ENCODE results near the gene CTAG1B. TPM values are rescaled to one million over a fixed set of nuclear protein-coding genes. Genes with fewer than 3 reads are reported as not detected.
"Not testable (repeated sequence)": the region's sequence is repeated elsewhere in the genome, so short reads cannot be mapped to it uniquely, and the experiment has no call there.

Gene CTAG1B
- not detected for total RNA-seq

GRCh38 chrX:154619182-154619581, at the start of gene CTAG1B:
CTAG1B (minus strand) TSS chrX:154619282; CDS start chrX:154619218, 64 bp downstream.
- H3K27me3 ChIP-seq (ENCODE audit: insufficient read depth, low read length); H3K4me1 ChIP-seq (ENCODE audit: insufficient read depth, low read length); H3K9me3 ChIP-seq (ENCODE audit: low read depth, low read length); H3K4me3 ChIP-seq (ENCODE audit: low read length): not testable (repeated sequence)

- Histone ChIP-seq H3K4me1 (ENCODE audit: insufficient read depth, low read length) (peaks cover 3% of the 10 kb centered on the region), H3K27me3 (ENCODE audit: insufficient read depth, low read length) (no peaks in the 10 kb centered on the region), H3K4me3 (ENCODE audit: low read length) (no peak overlapping the region), H3K9me3 (ENCODE audit: low read depth, low read length) (no peaks in the 10 kb centered on the region)
Observed at GRCh38 chrX:154661899-154662298, 42.8 kb upstream of the CTAG1B start.

GRCh38 chrX:154661170-154661569, 42.1 kb upstream of the CTAG1B start:
- Histone ChIP-seq H3K4me1 (ENCODE audit: insufficient read depth, low read length) (peaks cover 3% of the 10 kb centered on the region), H3K4me3 (ENCODE audit: low read length) (no peak overlapping the region), H3K27me3 (ENCODE audit: insufficient read depth, low read length) (no peaks in the 10 kb centered on the region), H3K9me3 (ENCODE audit: low read depth, low read length) (no peaks in the 10 kb centered on the region)

GRCh38 chrX:154660541-154660940, 41.5 kb upstream of the CTAG1B start:
- peaks cover 3% of the 10 kb centered on the region for H3K4me1 ChIP-seq (ENCODE audit: insufficient read depth, low read length)
- no peaks in the 10 kb centered on the region for H3K9me3 ChIP-seq (ENCODE audit: low read depth, low read length)
- H3K27me3 ChIP-seq (ENCODE audit: insufficient read depth, low read length), result no peaks in the 10 kb centered on the region
- H3K4me3 ChIP-seq (ENCODE audit: low read length), result no peak overlapping the region

GRCh38 chrX:154658957-154659356, 39.9 kb upstream of the CTAG1B start:
- no peaks in the 10 kb centered on the region for H3K9me3 ChIP-seq (ENCODE audit: low read depth, low read length)
- no peak overlapping the region for H3K4me3 ChIP-seq (ENCODE audit: low read length)
- H3K27me3 ChIP-seq (ENCODE audit: insufficient read depth, low read length), result no peaks in the 10 kb centered on the region
- peaks cover 3% of the 10 kb centered on the region for H3K4me1 ChIP-seq (ENCODE audit: insufficient read depth, low read length)

GRCh38 chrX:154658187-154658586, 39.1 kb upstream of the CTAG1B start:
- Histone ChIP-seq H3K4me1 (ENCODE audit: insufficient read depth, low read length) (peaks cover 3% of the 10 kb centered on the region), H3K27me3 (ENCODE audit: insufficient read depth, low read length) (no peaks in the 10 kb centered on the region), H3K4me3 (ENCODE audit: low read length) (no peak overlapping the region), H3K9me3 (ENCODE audit: low read depth, low read length) (no peaks in the 10 kb centered on the region)

- Histone ChIP-seq H3K9me3 (ENCODE audit: low read depth, low read length) (no peaks in the 10 kb centered on the region), H3K4me1 (ENCODE audit: insufficient read depth, low read length) (peaks cover 1% of the 10 kb centered on the region), H3K27me3 (ENCODE audit: insufficient read depth, low read length) (no peaks in the 10 kb centered on the region), H3K4me3 (ENCODE audit: low read length) (no peak overlapping the region)
Observed at GRCh38 chrX:154657226-154657805, 38.2 kb upstream of the CTAG1B start.

- Histone ChIP-seq H3K4me1 (ENCODE audit: insufficient read depth, low read length) (no peaks in the 10 kb centered on the region), H3K4me3 (ENCODE audit: low read length) (no peak overlapping the region), H3K9me3 (ENCODE audit: low read depth, low read length) (no peaks in the 10 kb centered on the region), H3K27me3 (ENCODE audit: insufficient read depth, low read length) (no peaks in the 10 kb centered on the region)
Observed at GRCh38 chrX:154655786-154656185, 36.7 kb upstream of the CTAG1B start.

GRCh38 chrX:154655346-154655745, 36.3 kb upstream of the CTAG1B start:
- Histone ChIP-seq H3K9me3 (ENCODE audit: low read depth, low read length) (no peaks in the 10 kb centered on the region), H3K4me3 (ENCODE audit: low read length) (no peak overlapping the region), H3K27me3 (ENCODE audit: insufficient read depth, low read length) (no peaks in the 10 kb centered on the region), H3K4me1 (ENCODE audit: insufficient read depth, low read length) (no peaks in the 10 kb centered on the region)

GRCh38 chrX:154654925-154655324, 35.8 kb upstream of the CTAG1B start:
- no peaks in the 10 kb centered on the region for H3K4me1 ChIP-seq (ENCODE audit: insufficient read depth, low read length)
- no peaks in the 10 kb centered on the region for H3K27me3 ChIP-seq (ENCODE audit: insufficient read depth, low read length)
- no peak overlapping the region for H3K4me3 ChIP-seq (ENCODE audit: low read length)
- H3K9me3 ChIP-seq (ENCODE audit: low read depth, low read length), result no peaks in the 10 kb centered on the region

- no peak overlapping the region for H3K4me3 ChIP-seq (ENCODE audit: low read length)
- H3K4me1 ChIP-seq (ENCODE audit: insufficient read depth, low read length), result no peaks in the 10 kb centered on the region
- H3K27me3 ChIP-seq (ENCODE audit: insufficient read depth, low read length), result no peaks in the 10 kb centered on the region
- H3K9me3 ChIP-seq (ENCODE audit: low read depth, low read length), result no peaks in the 10 kb centered on the region
Observed at GRCh38 chrX:154654372-154654771, 35.3 kb upstream of the CTAG1B start.

- not testable (repeated sequence) for H3K4me3 ChIP-seq (ENCODE audit: low read length); H3K4me1 ChIP-seq (ENCODE audit: insufficient read depth, low read length); H3K27me3 ChIP-seq (ENCODE audit: insufficient read depth, low read length); H3K9me3 ChIP-seq (ENCODE audit: low read depth, low read length)
Observed at GRCh38 chrX:154653413-154653812, 34.3 kb upstream of the CTAG1B start, which contains the start of gene CTAG2. CTAG2 (minus strand) TSS chrX:154653579; CDS start chrX:154653515, 64 bp downstream.

- Histone ChIP-seq H3K4me1 (ENCODE audit: insufficient read depth, low read length) (no peaks in the 10 kb centered on the region), H3K4me3 (ENCODE audit: low read length) (no peak overlapping the region), H3K27me3 (ENCODE audit: insufficient read depth, low read length) (no peaks in the 10 kb centered on the region), H3K9me3 (ENCODE audit: low read depth, low read length) (no peaks in the 10 kb centered on the region)
Observed at GRCh38 chrX:154653048-154653401, 33.9 kb upstream of the CTAG1B start.

GRCh38 chrX:154652311-154653047, 33.4 kb upstream of the CTAG1B start:
- H3K4me1 ChIP-seq (ENCODE audit: insufficient read depth, low read length), result no peaks in the 10 kb centered on the region
- H3K9me3 ChIP-seq (ENCODE audit: low read depth, low read length), result no peaks in the 10 kb centered on the region
- no peak overlapping the region for H3K4me3 ChIP-seq (ENCODE audit: low read length)
- no peaks in the 10 kb centered on the region for H3K27me3 ChIP-seq (ENCODE audit: insufficient read depth, low read length)

- Histone ChIP-seq H3K9me3 (ENCODE audit: low read depth, low read length) (no peaks in the 10 kb centered on the region), H3K4me3 (ENCODE audit: low read length) (no peak overlapping the region), H3K27me3 (ENCODE audit: insufficient read depth, low read length) (no peaks in the 10 kb centered on the region), H3K4me1 (ENCODE audit: insufficient read depth, low read length) (no peaks in the 10 kb centered on the region)
Observed at GRCh38 chrX:154650221-154650510, 31.1 kb upstream of the CTAG1B start.
